ENCODE results near the gene CYP46A1.
A peak's percentile ranks its signal among the peaks of the same experiment; 100 is the strongest.
"Not testable (repeated sequence)": the region's sequence is repeated elsewhere in the genome, so short reads cannot be mapped to it uniquely, and the experiment has no call there.

CYP46A1 gene

GRCh38 chr14:99683619-99684409 is at the start of gene CYP46A1:
Gene CYP46A1 (plus strand): TSS chr14:99684298. CDS start chr14:99684418, 120 bp downstream.
- DNase-seq, result peak; percentile 93

GRCh38 chr14:99634443-99634842 is 49.7 kb upstream of the CYP46A1 start:
- DNase-seq, result no peak

- no peak for DNase-seq
These were observed 49.0 kb upstream of the CYP46A1 start for GRCh38 chr14:99635116-99635515.

GRCh38 chr14:99636487-99636886 is 47.6 kb upstream of the CYP46A1 start:
- no peak for DNase-seq

GRCh38 chr14:99637624-99638023 is 46.5 kb upstream of the CYP46A1 start:
- no peak for DNase-seq

- not testable (repeated sequence) for DNase-seq
These were observed 41.3 kb upstream of the CYP46A1 start for GRCh38 chr14:99642771-99643170.

- no peak for DNase-seq
These were observed 40.8 kb upstream of the CYP46A1 start for GRCh38 chr14:99643343-99643742.

- no peak for DNase-seq
These were observed 40.0 kb upstream of the CYP46A1 start for GRCh38 chr14:99644035-99644587.

- DNase-seq, result no peak
These were observed 39.2 kb upstream of the CYP46A1 start, which contains the start of gene HHIPL1 for GRCh38 chr14:99644723-99645544. Gene HHIPL1 (plus strand): TSS chr14:99645129. CDS start chr14:99645208, 79 bp downstream.

- DNase-seq, result no peak
These were observed 38.3 kb upstream of the CYP46A1 start for GRCh38 chr14:99645545-99646505.

- no peak for DNase-seq
These were observed 36.7 kb upstream of the CYP46A1 start for GRCh38 chr14:99647411-99647810.

- no peak for DNase-seq
These were observed 35.9 kb upstream of the CYP46A1 start for GRCh38 chr14:99648027-99648784.

- DNase-seq, result no peak
These were observed 34.9 kb upstream of the CYP46A1 start for GRCh38 chr14:99649219-99649618.

GRCh38 chr14:99649643-99650042 is 34.5 kb upstream of the CYP46A1 start:
- DNase-seq, result no peak

- DNase-seq, result no peak
These were observed 33.9 kb upstream of the CYP46A1 start for GRCh38 chr14:99650189-99650588.

GRCh38 chr14:99651953-99652746 is 31.9 kb upstream of the CYP46A1 start:
- no peak for DNase-seq

GRCh38 chr14:99654235-99654985 is 29.7 kb upstream of the CYP46A1 start:
- DNase-seq, result peak; percentile 5

- no peak for DNase-seq
These were observed 28.6 kb upstream of the CYP46A1 start for GRCh38 chr14:99655521-99655920.

GRCh38 chr14:99656171-99656570 is 27.9 kb upstream of the CYP46A1 start:
- no peak for DNase-seq

- DNase-seq, result no peak
These were observed 26.4 kb upstream of the CYP46A1 start for GRCh38 chr14:99657645-99658155.

Data from NCI-H510A treated with DMSO at 0.1 percent for 48 hours (cell line).